GM19193 (cell line): ENCODE results near the gene CTNNB1.

ENCODE experiments used
- POLR2A ChIP-seq: IDR thresholded peaks from 4 replicates; pipeline ENCODE4 v1.6.1; 2011; ENCODE audit not compliant: insufficient read depth, insufficient read length; ENCODE audit errors: extremely low read depth

Gene CTNNB1

GRCh38 chr3:41180396-41180795 lies 18.9 kb upstream of the CTNNB1 start:
- TF ChIP-seq POLR2A = no peak

GRCh38 chr3:41182504-41183059 lies 16.7 kb upstream of the CTNNB1 start:
- no peak for TF ChIP-seq POLR2A

- no peak for TF ChIP-seq POLR2A
These were observed 14.9 kb upstream of the CTNNB1 start for GRCh38 chr3:41184394-41184793.

GRCh38 chr3:41186297-41186696 lies 13.0 kb upstream of the CTNNB1 start:
- TF ChIP-seq POLR2A = no peak

GRCh38 chr3:41188306-41188705 lies 11.0 kb upstream of the CTNNB1 start:
- TF ChIP-seq POLR2A = no peak

- TF ChIP-seq POLR2A = no peak
These were observed 8.6 kb upstream of the CTNNB1 start for GRCh38 chr3:41190509-41191284.

GRCh38 chr3:41192885-41193284 lies 6.4 kb upstream of the CTNNB1 start:
- no peak for TF ChIP-seq POLR2A

GRCh38 chr3:41193794-41194539 lies 5.3 kb upstream of the CTNNB1 start:
- no peak for TF ChIP-seq POLR2A

GRCh38 chr3:41194701-41195100 lies 4.6 kb upstream of the CTNNB1 start:
- no peak for TF ChIP-seq POLR2A

- no peak for TF ChIP-seq POLR2A
These were observed 3.4 kb upstream of the CTNNB1 start for GRCh38 chr3:41195946-41196345.

- TF ChIP-seq POLR2A = no peak
These were observed 2.5 kb upstream of the CTNNB1 start for GRCh38 chr3:41196499-41197410.

GRCh38 chr3:41198046-41198445 lies 1.3 kb upstream of the CTNNB1 start:
- TF ChIP-seq POLR2A = no peak

- no peak for TF ChIP-seq POLR2A
These were observed 779 bp upstream of the CTNNB1 start for GRCh38 chr3:41198526-41198925.

GRCh38 chr3:41199866-41200668 lies 762 bp downstream of the CTNNB1 start:
- TF ChIP-seq POLR2A = no peak

- TF ChIP-seq POLR2A = no peak
These were observed 1.3 kb downstream of the CTNNB1 start for GRCh38 chr3:41200669-41201021.
